Neural progenitor cell (in vitro differentiated cells): Measurements from ENCODE around the gene OR2L8. TPM values are rescaled to one million over a fixed set of nuclear protein-coding genes. Genes with fewer than 3 reads are reported as not detected.

Experiments used
- DNase-seq: peaks from one replicate; pipeline ENCODE4 v3.0.0-alpha.2; 2016; ENCODE audit warnings: low spot score
- H2AFZ ChIP-seq: fragments of 200-600 bp; sonication (generic); replicated peaks from 2 replicates; pipeline ENCODE4 v1.6.1; 2016; ENCODE audit warnings: antibody characterized with exemption
- H3F3A ChIP-seq: fragments of 200-600 bp; sonication (generic); 2 replicates; pipeline ENCODE4 v1.6.1; 2016; ENCODE audit warnings: antibody characterized with exemption, low read depth
- H3K27ac ChIP-seq: fragments of 200-600 bp; sonication (generic); 2 replicates; pipeline ENCODE4 v1.5.1; 2016; ENCODE audit warnings: mild to moderate bottlenecking
- H3K27me3 ChIP-seq: fragments of 200-600 bp; sonication (generic); 2 replicates; pipeline ENCODE4 v1.6.1; 2016; ENCODE audit warnings: mild to moderate bottlenecking, moderate library complexity
- H3K36me3 ChIP-seq: fragments of 200-600 bp; sonication (generic); 2 replicates; pipeline ENCODE4 v1.5.1; 2016
- H3K4me1 ChIP-seq: fragments of 200-600 bp; sonication (generic); 2 replicates; pipeline ENCODE4 v1.6.1; 2016; ENCODE audit warnings: mixed run types
- H3K4me2 ChIP-seq: fragments of 200-600 bp; sonication (generic); 2 replicates; pipeline ENCODE4 v1.6.1; 2016
- H3K4me3 ChIP-seq: fragments of 200-600 bp; sonication (generic); 2 replicates; pipeline ENCODE4 v1.5.1; 2016
- H3K79me2 ChIP-seq: fragments of 200-600 bp; sonication (generic); 2 replicates; pipeline ENCODE4 v1.6.1; 2016; ENCODE audit warnings: low read depth
- H3K9ac ChIP-seq: fragments of 200-600 bp; sonication (generic); 2 replicates; pipeline ENCODE4 v1.6.1; 2016
- H3K9me3 ChIP-seq: fragments of 200-600 bp; sonication (generic); 2 replicates; pipeline ENCODE4 v1.5.1; 2016; ENCODE audit warnings: low read depth
- H4K20me1 ChIP-seq: fragments of 200-600 bp; sonication (generic); 2 replicates; pipeline ENCODE4 v1.6.1; 2016; ENCODE audit warnings: low read depth
- H3K27ac Mint-ChIP-seq: 3 replicates; pipeline ENCODE4 v1.8.0; 2021; ENCODE audit warnings: mixed read lengths
- H3K27me3 Mint-ChIP-seq: 2 replicates; pipeline ENCODE4 v1.8.0; 2022; ENCODE audit warnings: low read depth, mild to moderate bottlenecking, inconsistent platforms, moderate library complexity, mixed read lengths; ENCODE audit not compliant: insufficient read depth
- H3K36me3 Mint-ChIP-seq: 3 replicates; pipeline ENCODE4 v1.8.0; 2021; ENCODE audit warnings: mixed read lengths
- H3K4me1 Mint-ChIP-seq: 3 replicates; pipeline ENCODE4 v1.8.0; 2021; ENCODE audit warnings: mixed read lengths
- H3K4me3 Mint-ChIP-seq: 3 replicates; pipeline ENCODE4 v1.8.0; 2021; ENCODE audit warnings: mild to moderate bottlenecking, moderate library complexity, mixed read lengths
- H3K9me3 Mint-ChIP-seq: 3 replicates; pipeline ENCODE4 v1.8.0; 2020; ENCODE audit warnings: mixed read lengths
- CTCF ChIP-seq: fragments of 200-600 bp; sonication (generic); IDR thresholded peaks from 2 replicates; pipeline ENCODE4 v1.5.1; 2017; ENCODE audit warnings: antibody characterized with exemption, mild to moderate bottlenecking
- EZH2 ChIP-seq: fragments of 200-600 bp; sonication (generic); IDR thresholded peaks from 2 replicates; pipeline ENCODE4 v1.6.1; 2017; ENCODE audit warnings: antibody characterized with exemption, mild to moderate bottlenecking, moderate library complexity
- EZH2phosphoT487 ChIP-seq: fragments of 200-600 bp; sonication (generic); IDR thresholded peaks from 2 replicates; pipeline ENCODE4 v1.6.1; 2017; ENCODE audit warnings: antibody characterized with exemption
- total RNA-seq: library from RNA; depleted of rRNA; stranded (reverse); fragments of >200 nt; gene quantifications from 2 replicates; pipeline ENCODE4 v1.2.3, GENCODE V29; 2015; ENCODE audit warnings: low replicate concordance

OR2L8 gene
- total RNA-seq, 1 donor from 2014 or later, result not detected

GRCh38 chr1:247964933-247965332, 16.3 kb downstream of the OR2L8 start, which contains the start of gene OR2AK2:
TSS of gene OR2AK2 (plus strand) at chr1:247965233. CDS start at chr1:247965377, 144 bp downstream.
- Histone ChIP-seq H3K36me3 (no peaks in the 10 kb centered on the region), H3K9me3 (peaks cover 16% of the 10 kb centered on the region), H3K27ac (no peak within 1 kb of the TSS), H3K4me3 (no peak within 1 kb of the TSS), H3K4me1 (no peaks in the 10 kb centered on the region), H3K9ac (no peak within 1 kb of the TSS), H3K4me2 (no peak within 1 kb of the TSS), H2AFZ (no peak within 1 kb of the TSS), H3F3A (no peaks in the 10 kb centered on the region), H3K27me3 (no peaks in the 10 kb centered on the region), H3K79me2 (no peaks in the 10 kb centered on the region), H4K20me1 (no peaks in the 10 kb centered on the region)
- DNase-seq, result no peak
- H3K9me3 Mint-ChIP-seq, result peaks cover 2% of the 10 kb centered on the region
- no peak for TF ChIP-seq EZH2phosphoT487
- no peak for TF ChIP-seq CTCF
- no peaks in the 10 kb centered on the region for H3K36me3 Mint-ChIP-seq
- no peak within 1 kb of the TSS for H3K27ac Mint-ChIP-seq
- no peaks in the 10 kb centered on the region for H3K4me1 Mint-ChIP-seq
- H3K27me3 Mint-ChIP-seq, result no peaks in the 10 kb centered on the region
- H3K4me3 Mint-ChIP-seq, result no peak within 1 kb of the TSS

GRCh38 chr1:247966532-247967204, 18.0 kb downstream of the OR2L8 start:
- H3K4me3 ChIP-seq, result no peak overlapping the region
- H3K9me3 ChIP-seq, result peaks cover 21% of the 10 kb centered on the region
- Mint-ChIP-seq H3K36me3 (no peaks in the 10 kb centered on the region), H3K4me1 (no peaks in the 10 kb centered on the region), H3K9me3 (peaks cover 2% of the 10 kb centered on the region), H3K4me3 (no peak overlapping the region), H3K27me3 (no peaks in the 10 kb centered on the region), H3K27ac (no peak overlapping the region)
- no peaks in the 10 kb centered on the region for H4K20me1 ChIP-seq
- H3F3A ChIP-seq, result no peaks in the 10 kb centered on the region
- DNase-seq, result no peak
- no peak overlapping the region for H3K4me2 ChIP-seq
- H2AFZ ChIP-seq, result no peak overlapping the region
- H3K27ac ChIP-seq, result no peak overlapping the region
- no peaks in the 10 kb centered on the region for H3K36me3 ChIP-seq
- H3K4me1 ChIP-seq, result no peaks in the 10 kb centered on the region
- H3K27me3 ChIP-seq, result no peaks in the 10 kb centered on the region
- no peak for TF ChIP-seq EZH2
- TF ChIP-seq CTCF, result no peak
- TF ChIP-seq EZH2phosphoT487, result no peak
- no peaks in the 10 kb centered on the region for H3K79me2 ChIP-seq
- no peak overlapping the region for H3K9ac ChIP-seq

GRCh38 chr1:247992986-247993385, 44.3 kb downstream of the OR2L8 start:
- Histone ChIP-seq H3K27me3 (no peaks in the 10 kb centered on the region), H3K4me3 (no peak overlapping the region), H3K36me3 (no peaks in the 10 kb centered on the region), H3F3A (no peaks in the 10 kb centered on the region), H3K4me2 (no peak overlapping the region), H3K4me1 (no peaks in the 10 kb centered on the region), H4K20me1 (no peaks in the 10 kb centered on the region), H2AFZ (no peak overlapping the region), H3K79me2 (no peaks in the 10 kb centered on the region), H3K27ac (no peak overlapping the region), H3K9me3 (peaks cover 51% of the 10 kb centered on the region), H3K9ac (no peak overlapping the region)
- Mint-ChIP-seq H3K36me3 (no peaks in the 10 kb centered on the region), H3K9me3 (peaks cover 26% of the 10 kb centered on the region), H3K4me3 (no peak overlapping the region), H3K4me1 (no peaks in the 10 kb centered on the region), H3K27ac (no peak overlapping the region), H3K27me3 (peaks cover 2% of the 10 kb centered on the region)
- TF ChIP-seq EZH2 (no peak), EZH2phosphoT487 (no peak), CTCF (no peak)
- DNase-seq, result no peak
